ENCODE results near the gene ZNF500.

DNA sequence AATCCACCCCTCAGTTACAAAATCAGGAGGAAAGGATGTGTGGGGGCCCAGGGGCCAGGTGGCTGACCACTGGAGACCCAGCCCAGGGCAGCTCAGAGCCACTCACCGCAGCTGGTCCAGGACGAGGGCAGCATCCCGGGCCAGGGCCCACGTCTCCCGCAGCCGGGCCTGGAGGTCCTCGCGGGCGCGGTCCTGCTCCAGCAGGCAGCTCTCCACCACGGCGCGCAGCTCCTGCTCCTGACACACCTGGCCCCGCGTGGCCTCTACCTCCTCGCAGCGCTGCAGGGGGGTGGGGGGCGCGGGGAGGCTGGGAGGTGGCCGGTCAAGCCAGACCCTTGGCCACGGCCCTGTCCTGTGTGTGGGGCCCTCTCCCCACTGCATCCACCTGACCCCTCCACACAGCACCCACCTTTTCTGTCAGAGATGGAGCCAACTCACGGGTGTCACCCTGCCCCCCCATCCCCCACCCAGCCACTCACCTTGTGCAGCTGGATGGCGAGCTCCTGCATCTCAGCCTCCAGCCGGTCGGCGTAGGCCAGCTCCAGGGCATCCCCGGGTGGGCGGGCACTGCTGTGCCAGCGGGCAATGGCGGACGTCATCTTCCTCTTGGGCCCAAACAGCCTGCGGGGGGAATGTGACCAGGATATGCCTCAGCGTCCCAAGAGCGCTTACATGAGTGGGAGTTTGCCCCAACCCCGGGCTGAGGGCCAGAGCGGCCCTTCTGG is 68.5 kb downstream of the ZNF500 start:
- TF ChIP-seq RCOR1 (IDR thresholded peaks at IDR 0.05; ENCODE audit: low read depth, low read length) = no peak
- TF ChIP-seq, protein P1, sequence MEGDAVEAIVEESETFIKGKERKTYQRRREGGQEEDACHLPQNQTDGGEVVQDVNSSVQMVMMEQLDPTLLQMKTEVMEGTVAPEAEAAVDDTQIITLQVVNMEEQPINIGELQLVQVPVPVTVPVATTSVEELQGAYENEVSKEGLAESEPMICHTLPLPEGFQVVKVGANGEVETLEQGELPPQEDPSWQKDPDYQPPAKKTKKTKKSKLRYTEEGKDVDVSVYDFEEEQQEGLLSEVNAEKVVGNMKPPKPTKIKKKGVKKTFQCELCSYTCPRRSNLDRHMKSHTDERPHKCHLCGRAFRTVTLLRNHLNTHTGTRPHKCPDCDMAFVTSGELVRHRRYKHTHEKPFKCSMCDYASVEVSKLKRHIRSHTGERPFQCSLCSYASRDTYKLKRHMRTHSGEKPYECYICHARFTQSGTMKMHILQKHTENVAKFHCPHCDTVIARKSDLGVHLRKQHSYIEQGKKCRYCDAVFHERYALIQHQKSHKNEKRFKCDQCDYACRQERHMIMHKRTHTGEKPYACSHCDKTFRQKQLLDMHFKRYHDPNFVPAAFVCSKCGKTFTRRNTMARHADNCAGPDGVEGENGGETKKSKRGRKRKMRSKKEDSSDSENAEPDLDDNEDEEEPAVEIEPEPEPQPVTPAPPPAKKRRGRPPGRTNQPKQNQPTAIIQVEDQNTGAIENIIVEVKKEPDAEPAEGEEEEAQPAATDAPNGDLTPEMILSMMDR (IDR thresholded peaks at IDR 0.05) = no peak
- TF ChIP-seq POLR2A (IDR thresholded peaks at IDR 0.05; ENCODE audit: low read length) = no peak
- no peak for TF ChIP-seq SREBF2 (IDR thresholded peaks at IDR 0.05)
- TF ChIP-seq TFCP2L1 (CRISPR knock-in tag; IDR thresholded peaks at IDR 0.05) = no peak
- TF ChIP-seq KDM1A (IDR thresholded peaks at IDR 0.05; ENCODE audit: low read depth) = no peak

Measured in A549 (cell line).